HL-60 (cell line): Measurements from ENCODE around the gene SPATA16.

Experiments
- GABPA ChIP-seq: IDR thresholded peaks from 2 replicates; pipeline ENCODE4 v1.6.1; 2012; ENCODE audit warnings: low read depth
- POLR2AphosphoS5 ChIP-seq: IDR thresholded peaks from 2 replicates; pipeline ENCODE4 v1.6.1; 2012; ENCODE audit warnings: low read depth
- TF ChIP-seq, protein P1 (sequence below): IDR thresholded peaks from one replicate; pipeline ENCODE4 v1.5.1; 2011; ENCODE audit warnings: low read length, control low read depth, inconsistent platforms; ENCODE audit not compliant: insufficient read depth
- TF ChIP-seq, protein P2 (sequence below): IDR thresholded peaks from 2 replicates; pipeline ENCODE4 v1.6.1; 2012; ENCODE audit warnings: low read depth; ENCODE audit not compliant: insufficient replicate concordance

DNA sequence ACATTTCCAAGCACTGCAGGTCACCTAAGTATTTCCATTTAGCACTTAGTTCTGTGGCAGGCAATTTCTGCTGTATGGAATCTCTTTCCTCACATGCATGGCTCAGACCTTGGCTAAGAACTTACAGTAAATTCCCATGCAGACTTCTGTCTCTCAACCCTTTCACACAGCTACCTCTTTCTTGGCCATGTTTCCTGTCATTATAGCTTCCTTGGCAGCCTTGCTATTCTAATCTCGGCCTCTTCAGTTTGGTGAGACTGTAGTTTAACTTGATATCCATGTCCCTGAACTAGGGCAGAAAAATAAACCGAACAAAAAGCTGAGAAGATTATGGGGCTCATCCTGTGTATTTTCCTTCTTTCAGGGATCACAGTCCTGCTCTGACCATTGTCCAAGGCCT, 96.0 kb downstream of the SPATA16 start:
- TF ChIP-seq, protein P1, sequence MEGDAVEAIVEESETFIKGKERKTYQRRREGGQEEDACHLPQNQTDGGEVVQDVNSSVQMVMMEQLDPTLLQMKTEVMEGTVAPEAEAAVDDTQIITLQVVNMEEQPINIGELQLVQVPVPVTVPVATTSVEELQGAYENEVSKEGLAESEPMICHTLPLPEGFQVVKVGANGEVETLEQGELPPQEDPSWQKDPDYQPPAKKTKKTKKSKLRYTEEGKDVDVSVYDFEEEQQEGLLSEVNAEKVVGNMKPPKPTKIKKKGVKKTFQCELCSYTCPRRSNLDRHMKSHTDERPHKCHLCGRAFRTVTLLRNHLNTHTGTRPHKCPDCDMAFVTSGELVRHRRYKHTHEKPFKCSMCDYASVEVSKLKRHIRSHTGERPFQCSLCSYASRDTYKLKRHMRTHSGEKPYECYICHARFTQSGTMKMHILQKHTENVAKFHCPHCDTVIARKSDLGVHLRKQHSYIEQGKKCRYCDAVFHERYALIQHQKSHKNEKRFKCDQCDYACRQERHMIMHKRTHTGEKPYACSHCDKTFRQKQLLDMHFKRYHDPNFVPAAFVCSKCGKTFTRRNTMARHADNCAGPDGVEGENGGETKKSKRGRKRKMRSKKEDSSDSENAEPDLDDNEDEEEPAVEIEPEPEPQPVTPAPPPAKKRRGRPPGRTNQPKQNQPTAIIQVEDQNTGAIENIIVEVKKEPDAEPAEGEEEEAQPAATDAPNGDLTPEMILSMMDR, result no peak
- TF ChIP-seq POLR2AphosphoS5 (no peak), GABPA (no peak)
- TF ChIP-seq, protein P2, sequence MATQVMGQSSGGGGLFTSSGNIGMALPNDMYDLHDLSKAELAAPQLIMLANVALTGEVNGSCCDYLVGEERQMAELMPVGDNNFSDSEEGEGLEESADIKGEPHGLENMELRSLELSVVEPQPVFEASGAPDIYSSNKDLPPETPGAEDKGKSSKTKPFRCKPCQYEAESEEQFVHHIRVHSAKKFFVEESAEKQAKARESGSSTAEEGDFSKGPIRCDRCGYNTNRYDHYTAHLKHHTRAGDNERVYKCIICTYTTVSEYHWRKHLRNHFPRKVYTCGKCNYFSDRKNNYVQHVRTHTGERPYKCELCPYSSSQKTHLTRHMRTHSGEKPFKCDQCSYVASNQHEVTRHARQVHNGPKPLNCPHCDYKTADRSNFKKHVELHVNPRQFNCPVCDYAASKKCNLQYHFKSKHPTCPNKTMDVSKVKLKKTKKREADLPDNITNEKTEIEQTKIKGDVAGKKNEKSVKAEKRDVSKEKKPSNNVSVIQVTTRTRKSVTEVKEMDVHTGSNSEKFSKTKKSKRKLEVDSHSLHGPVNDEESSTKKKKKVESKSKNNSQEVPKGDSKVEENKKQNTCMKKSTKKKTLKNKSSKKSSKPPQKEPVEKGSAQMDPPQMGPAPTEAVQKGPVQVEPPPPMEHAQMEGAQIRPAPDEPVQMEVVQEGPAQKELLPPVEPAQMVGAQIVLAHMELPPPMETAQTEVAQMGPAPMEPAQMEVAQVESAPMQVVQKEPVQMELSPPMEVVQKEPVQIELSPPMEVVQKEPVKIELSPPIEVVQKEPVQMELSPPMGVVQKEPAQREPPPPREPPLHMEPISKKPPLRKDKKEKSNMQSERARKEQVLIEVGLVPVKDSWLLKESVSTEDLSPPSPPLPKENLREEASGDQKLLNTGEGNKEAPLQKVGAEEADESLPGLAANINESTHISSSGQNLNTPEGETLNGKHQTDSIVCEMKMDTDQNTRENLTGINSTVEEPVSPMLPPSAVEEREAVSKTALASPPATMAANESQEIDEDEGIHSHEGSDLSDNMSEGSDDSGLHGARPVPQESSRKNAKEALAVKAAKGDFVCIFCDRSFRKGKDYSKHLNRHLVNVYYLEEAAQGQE, result no peak
